Prostate gland (tissue), 2 donors: ENCODE data around the gene SPATA2L. TPM values are rescaled to one million over a fixed set of nuclear protein-coding genes. Genes with fewer than 3 reads are reported as not detected.
"Not testable (repeated sequence)": the region's sequence is repeated elsewhere in the genome, so short reads cannot be mapped to it uniquely, and the experiment has no call there.

Experiments used
- DNase-seq: peaks from one replicate; pipeline ENCODE4 v3.0.0-alpha.2; 2019; ENCODE audit warnings: low spot score
- H3K27ac ChIP-seq, 2 donors: fragments of 200-600 bp; sonication (generic); 2 replicates each; pipeline ENCODE4 v1.5.1; 2017 to 2019
- H3K27me3 ChIP-seq: fragments of 200-600 bp; sonication (generic); replicated peaks from 2 replicates; pipeline ENCODE4 v1.5.1; 2019; ENCODE audit not compliant: insufficient read depth
- H3K36me3 ChIP-seq, 2 donors: fragments of 200-600 bp; sonication (generic); 1 replicate in 1 of 2; 2 replicates in 1 of 2; pipeline versions ENCODE4 v1.5.1 to v1.8.1; 2017 to 2019
- H3K4me1 ChIP-seq: fragments of 200-600 bp; sonication (generic); replicated peaks from 2 replicates; pipeline ENCODE4 v1.5.1; 2019
- H3K4me3 ChIP-seq, 2 donors: fragments of 200-600 bp; sonication (generic); 2 replicates each; pipeline ENCODE4 v1.5.1; 2017 to 2019
- H3K9me3 ChIP-seq: fragments of 200-600 bp; sonication (generic); 2 replicates; pipeline ENCODE4 v1.5.1; 2017
- POLR2A ChIP-seq: fragments of 450-650 bp; IDR thresholded peaks from one replicate; pipeline ENCODE4 v1.6.1; 2016; ENCODE audit warnings: antibody characterized with exemption, mild to moderate bottlenecking
- POLR2AphosphoS5 ChIP-seq: sonication (generic); formaldehyde crosslinking; IDR thresholded peaks from one replicate; pipeline ENCODE4 v1.6.1; 2017; ENCODE audit warnings: antibody characterized with exemption
- WGBS: methylation state at CpG from one replicate; pipeline ENCODE4 v1.1.5; 2018; 5-methylcytosine and 5-hydroxymethylcytosine counted together
- intact Hi-C: fragments of 100-400 bp; cut with DNase I; formaldehyde crosslinking; loops from one replicate; pipeline ENCODE4 v1.14.2; 2022
- total RNA-seq, 2 donors: library from RNA; depleted of rRNA; stranded (reverse); fragments of >200 nt; gene quantifications; one replicate each; pipeline ENCODE4 v1.1.0, GENCODE V29; 2016
- TF ChIP-seq, protein P1 (sequence below), 4 experiments: fragments of 200-600 bp in 2 of 4; fragments of 450-650 bp in 2 of 4; sonication (generic) in 2 of 4; IDR thresholded peaks; 1 replicate in 3 of 4; 2 replicates in 1 of 4; pipeline ENCODE4 v1.5.1; 2016 to 2019; ENCODE audit warnings: antibody characterized with exemption in 4 of 4, mild to moderate bottlenecking in 2 of 4, moderate library complexity in 2 of 4

SPATA2L gene
- total RNA-seq, 2 donors from 2014 or later: 15.6 to 19.7 TPM

DNA sequence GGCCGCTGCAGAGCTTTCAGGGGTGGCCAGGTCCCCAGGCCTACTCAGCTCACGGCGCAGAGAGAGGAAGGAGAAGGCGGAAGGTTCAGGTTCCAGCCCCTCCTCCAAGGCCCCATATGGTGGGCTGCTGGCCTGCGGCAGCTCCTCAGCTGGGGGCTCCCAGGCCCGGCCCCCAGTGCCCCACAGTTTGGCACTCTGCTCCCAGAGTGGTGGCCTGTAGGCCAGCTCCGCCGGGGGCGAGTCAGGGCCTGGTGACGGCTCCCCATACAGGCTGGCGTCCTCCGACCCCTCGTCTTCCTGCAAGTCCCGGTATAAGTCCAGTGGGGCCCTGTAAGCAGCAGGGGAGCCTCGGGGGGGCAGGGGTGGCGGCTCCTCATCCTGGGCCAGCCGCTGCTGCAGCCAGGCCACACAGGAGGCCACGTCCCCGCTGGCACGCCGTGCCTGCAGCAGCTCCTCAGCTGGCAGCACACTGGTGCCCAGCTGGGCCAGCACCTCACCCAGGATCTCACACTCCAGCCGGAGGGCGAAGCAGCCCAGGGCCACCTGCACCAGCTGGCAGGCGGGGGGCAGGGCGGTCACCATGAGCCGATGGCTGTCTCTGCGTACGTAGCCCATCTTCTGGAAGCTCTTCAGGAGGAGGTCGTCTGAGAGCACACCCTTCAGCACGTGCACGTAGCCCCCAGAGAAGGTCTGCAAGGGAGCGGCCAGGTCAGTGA, 3.7 kb downstream of the SPATA2L start:
- no peak overlapping the region for H3K4me3 ChIP-seq
- WGBS: 91% methylated on average over 16 of the region's 32 CpGs
- H3K9me3 ChIP-seq: no peaks in the 10 kb centered on the region
- H3K36me3 ChIP-seq: peaks cover 0 to 5% of the 10 kb centered on the region in 2 donors
- TF ChIP-seq, protein P1, sequence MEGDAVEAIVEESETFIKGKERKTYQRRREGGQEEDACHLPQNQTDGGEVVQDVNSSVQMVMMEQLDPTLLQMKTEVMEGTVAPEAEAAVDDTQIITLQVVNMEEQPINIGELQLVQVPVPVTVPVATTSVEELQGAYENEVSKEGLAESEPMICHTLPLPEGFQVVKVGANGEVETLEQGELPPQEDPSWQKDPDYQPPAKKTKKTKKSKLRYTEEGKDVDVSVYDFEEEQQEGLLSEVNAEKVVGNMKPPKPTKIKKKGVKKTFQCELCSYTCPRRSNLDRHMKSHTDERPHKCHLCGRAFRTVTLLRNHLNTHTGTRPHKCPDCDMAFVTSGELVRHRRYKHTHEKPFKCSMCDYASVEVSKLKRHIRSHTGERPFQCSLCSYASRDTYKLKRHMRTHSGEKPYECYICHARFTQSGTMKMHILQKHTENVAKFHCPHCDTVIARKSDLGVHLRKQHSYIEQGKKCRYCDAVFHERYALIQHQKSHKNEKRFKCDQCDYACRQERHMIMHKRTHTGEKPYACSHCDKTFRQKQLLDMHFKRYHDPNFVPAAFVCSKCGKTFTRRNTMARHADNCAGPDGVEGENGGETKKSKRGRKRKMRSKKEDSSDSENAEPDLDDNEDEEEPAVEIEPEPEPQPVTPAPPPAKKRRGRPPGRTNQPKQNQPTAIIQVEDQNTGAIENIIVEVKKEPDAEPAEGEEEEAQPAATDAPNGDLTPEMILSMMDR (IDR thresholded peaks at IDR 0.05): no peak
- TF ChIP-seq POLR2AphosphoS5: no peak
- TF ChIP-seq POLR2A: no peak
- no peaks in the 10 kb centered on the region for H3K27me3 ChIP-seq
- DNase-seq: no peak
- H3K27ac ChIP-seq: no peak overlapping the region
- peaks cover 6% of the 10 kb centered on the region for H3K4me1 ChIP-seq
- intact Hi-C loops: no loop called here

DNA sequence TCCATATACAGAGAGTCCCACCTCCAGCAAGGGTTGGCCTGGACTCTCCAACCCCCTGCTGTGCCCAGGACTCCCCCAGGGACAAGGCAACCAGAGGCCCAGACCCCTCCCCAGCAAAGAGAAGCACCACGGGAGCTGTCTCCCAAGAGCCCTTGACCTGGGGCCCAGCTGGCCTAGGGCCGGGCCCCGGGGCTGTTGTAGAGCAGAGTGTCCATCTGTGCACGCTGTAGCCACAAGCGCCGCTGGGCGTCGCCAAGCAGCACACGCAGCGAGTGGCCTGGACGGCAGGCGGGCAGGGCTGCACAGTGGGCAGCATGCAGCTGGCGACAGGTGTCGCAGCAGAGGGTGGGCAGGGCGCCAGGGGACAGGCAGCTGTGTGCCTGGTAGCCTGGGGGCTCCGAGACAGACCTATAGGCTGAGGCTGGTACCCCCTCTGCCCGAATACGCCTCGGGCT, 4.3 kb downstream of the SPATA2L start:
- 85% methylated on average over 19 of the region's 19 CpGs for WGBS
- H3K36me3 ChIP-seq: peaks cover 0 to 5% of the 10 kb centered on the region in 2 donors
- no peak overlapping the region for H3K4me3 ChIP-seq
- H3K4me1 ChIP-seq: peaks cover 3% of the 10 kb centered on the region
- H3K9me3 ChIP-seq: no peaks in the 10 kb centered on the region
- H3K27ac ChIP-seq: no peak overlapping the region
- TF ChIP-seq POLR2AphosphoS5 (no peak), POLR2A (no peak)
- TF ChIP-seq, protein P1 (IDR thresholded peaks at IDR 0.05): no peak
- H3K27me3 ChIP-seq: no peaks in the 10 kb centered on the region
- no peak for DNase-seq
- intact Hi-C loops: no loop called here

DNA sequence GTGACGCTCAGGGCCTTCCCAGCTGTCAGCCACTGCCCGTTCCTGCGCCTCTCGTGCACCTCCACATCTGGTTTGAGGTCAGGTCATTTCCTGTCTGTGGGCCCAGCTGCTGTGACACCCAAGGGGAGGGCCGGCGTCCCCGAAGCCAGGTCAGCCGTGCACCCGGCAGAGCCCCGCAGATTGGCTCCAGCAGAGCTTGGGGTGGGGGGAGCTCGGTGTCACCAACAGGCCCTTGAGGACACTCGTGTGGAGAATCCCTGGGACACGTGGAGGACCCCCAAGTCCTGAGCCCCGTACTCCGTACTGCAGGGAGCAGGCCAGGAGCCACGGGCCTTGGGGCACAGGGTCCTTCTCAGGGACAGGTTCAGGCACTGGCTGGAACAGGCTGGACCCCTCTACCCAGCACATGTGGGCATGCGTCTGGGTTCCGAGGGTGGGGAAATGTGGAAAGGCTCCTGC, 4.8 kb downstream of the SPATA2L start:
- Histone ChIP-seq H3K27me3 (no peaks in the 10 kb centered on the region), H3K27ac (no peak overlapping the region), H3K9me3 (no peaks in the 10 kb centered on the region), H3K36me3 (peaks cover 0 to 5% of the 10 kb centered on the region in 2 donors), H3K4me1 (peaks cover 3% of the 10 kb centered on the region), H3K4me3 (no peak overlapping the region)
- 81% methylated on average over 15 of the region's 18 CpGs for WGBS
- intact Hi-C loops: no loop called here
- DNase-seq: no peak
- no peak for TF ChIP-seq POLR2A

DNA sequence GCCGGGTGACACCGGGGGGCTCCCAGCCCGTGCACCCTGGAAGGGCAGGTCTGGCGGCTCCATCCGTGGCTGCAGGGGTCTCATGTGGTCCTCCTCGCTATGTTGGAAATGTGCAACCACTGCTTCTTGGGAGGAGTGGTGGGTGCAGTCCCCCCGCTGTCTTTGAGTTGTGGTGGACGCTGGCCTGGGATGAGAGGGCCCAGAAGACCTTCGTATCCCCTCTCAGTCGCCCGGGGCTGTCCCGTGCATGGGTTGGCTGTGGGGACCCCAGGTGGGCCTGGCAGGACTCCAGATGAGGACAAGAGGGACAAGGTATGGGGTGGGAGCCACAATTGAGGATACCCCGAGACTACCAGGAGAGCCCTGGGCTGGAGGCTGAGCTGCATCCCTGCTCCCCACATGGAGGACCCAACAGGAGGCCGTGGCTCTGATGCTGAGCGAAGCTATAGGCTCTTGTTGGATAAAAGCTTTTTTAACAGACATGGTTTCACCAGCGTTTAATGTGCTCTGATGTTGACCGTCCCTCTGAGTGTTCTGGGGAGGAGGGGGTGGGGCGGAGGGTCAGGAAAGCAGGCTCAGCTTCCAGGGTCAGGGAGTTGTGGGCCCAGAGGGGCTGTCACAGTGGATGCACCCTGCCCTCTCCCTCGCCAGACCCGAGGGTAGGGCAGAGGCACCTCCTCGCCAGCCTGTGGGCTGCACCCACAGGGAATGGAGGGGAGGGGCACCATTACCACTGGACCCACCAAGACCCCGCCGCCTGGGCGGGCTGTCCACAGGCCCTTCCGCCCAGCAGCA, 5.4 kb downstream of the SPATA2L start:
- Histone ChIP-seq H3K4me3 (no peak overlapping the region), H3K4me1 (peaks cover 3% of the 10 kb centered on the region), H3K27me3 (no peaks in the 10 kb centered on the region), H3K9me3 (no peaks in the 10 kb centered on the region), H3K36me3 (peaks cover 0 to 5% of the 10 kb centered on the region in 2 donors), H3K27ac (no peak overlapping the region)
- intact Hi-C loops: no loop called here
- no peak for TF ChIP-seq POLR2A
- no peak for TF ChIP-seq POLR2AphosphoS5
- no peak for DNase-seq
- WGBS: 74% methylated on average over 23 of the region's 25 CpGs

DNA sequence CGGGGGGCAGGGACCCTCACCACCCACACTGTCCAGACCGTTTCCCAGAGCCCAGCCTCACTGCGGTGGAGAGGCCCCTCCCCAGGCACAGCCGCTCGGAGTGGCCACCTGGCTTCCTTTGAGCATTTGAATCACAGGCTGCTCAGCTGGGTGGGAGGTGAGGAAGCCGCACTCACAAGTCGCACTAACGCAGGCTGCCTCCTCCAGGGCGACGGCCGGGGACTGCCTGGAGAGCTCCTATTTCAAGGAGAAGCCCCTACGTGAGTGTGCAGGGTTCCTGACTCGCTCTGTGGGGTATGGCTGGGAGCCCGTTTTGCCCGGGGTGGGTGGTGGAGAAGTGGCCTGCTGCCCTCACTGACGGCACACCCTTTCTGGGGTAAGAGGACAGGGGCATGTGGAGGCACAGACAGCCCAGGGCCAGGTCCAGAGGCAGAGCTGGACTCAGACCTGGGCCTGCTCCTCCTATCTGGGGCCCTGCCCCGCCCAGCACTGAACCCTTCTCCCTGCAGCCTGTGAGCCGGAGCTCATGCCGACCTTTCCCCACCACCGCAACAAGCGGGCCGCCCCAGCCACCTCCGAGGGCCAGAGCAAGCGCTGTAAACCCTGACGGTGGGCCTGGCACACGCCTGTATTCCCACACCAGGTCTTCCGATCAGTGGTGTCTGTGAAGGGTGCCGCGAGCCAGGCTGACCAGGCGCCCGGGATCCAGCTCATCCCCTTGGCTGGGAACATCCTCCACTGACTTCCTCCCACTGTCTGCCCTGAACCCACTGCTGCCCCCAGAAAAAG, 6.2 kb downstream of the SPATA2L start:
- TF ChIP-seq, protein P1 (IDR thresholded peaks at IDR 0.05): no peak
- TF ChIP-seq POLR2AphosphoS5 (no peak), POLR2A (no peak)
- no peak overlapping the region for H3K4me3 ChIP-seq
- no peaks in the 10 kb centered on the region for H3K27me3 ChIP-seq
- H3K27ac ChIP-seq: no peak overlapping the region
- peaks cover 0 to 5% of the 10 kb centered on the region in 2 donors for H3K36me3 ChIP-seq
- intact Hi-C loops: no loop called here
- DNase-seq: no peak
- H3K9me3 ChIP-seq: no peaks in the 10 kb centered on the region
- peaks cover 3% of the 10 kb centered on the region for H3K4me1 ChIP-seq
- 86% methylated on average over 31 of the region's 31 CpGs for WGBS

DNA sequence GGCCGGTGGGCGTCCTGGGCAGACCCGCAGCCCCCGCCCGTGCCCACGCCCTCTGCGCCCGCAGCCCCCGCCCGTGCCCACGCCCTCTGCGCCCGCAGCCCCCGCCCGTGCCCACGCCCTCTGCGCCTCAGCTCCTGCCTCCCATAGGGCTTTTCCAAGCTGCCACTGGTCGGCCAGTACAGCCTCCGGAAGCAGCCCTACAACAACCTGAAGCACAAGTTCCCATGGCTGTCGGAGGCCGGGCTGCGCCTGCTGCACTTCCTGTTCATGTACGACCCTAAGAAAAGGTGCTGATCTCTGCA, 6.8 kb downstream of the SPATA2L start:
- H3K4me1 ChIP-seq, H3K9me3 ChIP-seq, H3K4me3 ChIP-seq, H3K27me3 ChIP-seq, H3K27ac ChIP-seq, H3K36me3 ChIP-seq, DNase-seq, intact Hi-C loops: not testable (repeated sequence)
- WGBS: 86% methylated on average over 23 of the region's 23 CpGs
